GM23338 (cell line): Measurements from ENCODE around the gene PRKCQ. TPM values are rescaled to one million over a fixed set of nuclear protein-coding genes. Genes with fewer than 3 reads are reported as not detected.

Source experiments
- ATAC-seq: fragments of 200-7000 bp; cut with Tn5 transposase; 3 replicates; pipeline ENCODE4 v1.9.1; 2020
- DNase-seq: peaks from one replicate; pipeline ENCODE4 v3.0.0-alpha.2; 2015; ENCODE audit warnings: low spot score
- H2AFZ ChIP-seq: fragments of 200-600 bp; sonication (generic); 2 replicates; pipeline ENCODE4 v1.8.0; 2016; ENCODE audit warnings: antibody characterized with exemption, mild to moderate bottlenecking, moderate library complexity
- H3F3A ChIP-seq: fragments of 200-600 bp; sonication (generic); replicated peaks from 2 replicates; pipeline ENCODE4 v1.8.0; 2017; ENCODE audit warnings: antibody characterized with exemption, mixed run types, low read depth
- H3K27ac ChIP-seq: fragments of 200-600 bp; sonication (generic); 2 replicates; pipeline ENCODE4 v1.6.1; 2016; ENCODE audit warnings: low read depth
- H3K27me3 ChIP-seq: fragments of 200-600 bp; sonication (generic); 2 replicates; pipeline ENCODE4 v1.8.0; 2016; ENCODE audit warnings: mild to moderate bottlenecking, mixed run types, moderate library complexity; ENCODE audit not compliant: insufficient read depth
- H3K36me3 ChIP-seq: fragments of 200-600 bp; sonication (generic); 2 replicates; pipeline ENCODE4 v1.8.0; 2016; ENCODE audit warnings: mild to moderate bottlenecking; ENCODE audit not compliant: insufficient read depth
- H3K4me1 ChIP-seq: fragments of 200-600 bp; sonication (generic); 2 replicates; pipeline ENCODE4 v1.8.0; 2016; ENCODE audit warnings: mild to moderate bottlenecking, moderate library complexity; ENCODE audit not compliant: insufficient read depth
- H3K4me2 ChIP-seq: fragments of 200-600 bp; sonication (generic); 2 replicates; pipeline ENCODE4 v1.7.1; 2017; ENCODE audit warnings: mixed run types
- H3K4me3 ChIP-seq: fragments of 200-600 bp; sonication (generic); 2 replicates; pipeline ENCODE4 v1.6.1; 2016; ENCODE audit warnings: mixed run types
- H3K79me2 ChIP-seq: fragments of 200-600 bp; sonication (generic); replicated peaks from 2 replicates; pipeline ENCODE4 v1.8.0; 2017; ENCODE audit warnings: mild to moderate bottlenecking; ENCODE audit not compliant: insufficient read depth
- H3K9me2 ChIP-seq: fragments of 200-600 bp; sonication (generic); 2 replicates; pipeline ENCODE4 v1.8.0; 2017; ENCODE audit not compliant: insufficient read depth
- H4K20me1 ChIP-seq: fragments of 200-600 bp; sonication (generic); replicated peaks from 2 replicates; pipeline ENCODE4 v1.8.0; 2017; ENCODE audit warnings: mild to moderate bottlenecking; ENCODE audit not compliant: insufficient read depth
- H3K27ac Mint-ChIP-seq: 2 replicates; pipeline ENCODE4 v1.8.0; 2020; ENCODE audit warnings: inconsistent platforms, mild to moderate bottlenecking, moderate library complexity, mixed read lengths
- H3K27me3 Mint-ChIP-seq: 3 replicates; pipeline ENCODE4 v1.8.0; 2022; ENCODE audit warnings: low read depth, mild to moderate bottlenecking, moderate library complexity, mixed read lengths, inconsistent platforms; ENCODE audit not compliant: insufficient read depth, poor library complexity
- H3K36me3 Mint-ChIP-seq: 3 replicates; pipeline ENCODE4 v1.8.0; 2021; ENCODE audit warnings: low read depth, mild to moderate bottlenecking, inconsistent platforms, moderate library complexity, mixed read lengths
- H3K4me1 Mint-ChIP-seq: 3 replicates; pipeline ENCODE4 v1.8.0; 2020; ENCODE audit warnings: mild to moderate bottlenecking, inconsistent platforms, mixed read lengths
- H3K4me3 Mint-ChIP-seq: 3 replicates; pipeline ENCODE4 v1.8.0; 2021; ENCODE audit warnings: moderate library complexity, mild to moderate bottlenecking, inconsistent platforms, mixed read lengths
- H3K9me3 Mint-ChIP-seq: 3 replicates; pipeline ENCODE4 v1.8.0; 2020; ENCODE audit warnings: moderate library complexity, mild to moderate bottlenecking, inconsistent platforms, mixed read lengths
- CREB1 ChIP-seq: fragments of 250-450 bp; sonication (Bioruptor Pico); IDR thresholded peaks from 2 replicates; pipeline ENCODE4 v1.5.0; 2020; ENCODE audit warnings: low read depth, mild to moderate bottlenecking, moderate library complexity
- EZH2 ChIP-seq: fragments of 200-600 bp; sonication (generic); IDR thresholded peaks from one replicate; pipeline ENCODE4 v1.8.0; 2017; ENCODE audit warnings: antibody characterized with exemption, mild to moderate bottlenecking, low read depth; ENCODE audit not compliant: unreplicated experiment
- EZH2phosphoT487 ChIP-seq: fragments of 200-600 bp; sonication (generic); IDR thresholded peaks from one replicate; pipeline ENCODE4 v1.8.1; 2018; ENCODE audit warnings: antibody characterized with exemption; ENCODE audit not compliant: unreplicated experiment
- JUNB ChIP-seq: IDR thresholded peaks from one replicate; pipeline ENCODE4 v1.6.1; 2016; ENCODE audit warnings: antibody characterized with exemption; ENCODE audit not compliant: unreplicated experiment
- NANOG ChIP-seq: IDR thresholded peaks from 2 replicates; pipeline ENCODE4 v1.6.1; 2016; ENCODE audit warnings: antibody characterized with exemption, borderline replicate concordance
- POLR2AphosphoS5 ChIP-seq: IDR thresholded peaks from 2 replicates; pipeline ENCODE4 v1.6.1; 2016; ENCODE audit warnings: antibody characterized with exemption, low read depth
- STAT1 ChIP-seq: IDR thresholded peaks from one replicate; pipeline ENCODE4 v1.6.1; 2016; ENCODE audit warnings: antibody characterized with exemption; ENCODE audit not compliant: unreplicated experiment
- ZNF114 ChIP-seq: fragments of 250-450 bp; sonication (Bioruptor Pico); IDR thresholded peaks from 2 replicates; pipeline ENCODE4 v1.5.0; 2020; ENCODE audit warnings: mild to moderate bottlenecking, moderate library complexity
- ZNF331 ChIP-seq: fragments of 250-450 bp; sonication (Bioruptor Pico); IDR thresholded peaks from 2 replicates; pipeline ENCODE4 v1.5.0; 2020; ENCODE audit warnings: low read depth, mild to moderate bottlenecking, moderate library complexity
- polyA plus RNA-seq: library from polyadenylated mRNA; unstranded; fragments of >200 nt; fragmentation: Nextera tagmentation; extraction: Ambion mirVana; gene quantifications from 2 replicates; pipeline ENCODE4 v1.2.1, GENCODE V29; 2016
- total RNA-seq: library from RNA; depleted of rRNA; stranded (reverse); fragments of >200 nt; shearing (Covaris generic); gene quantifications from 2 replicates; pipeline ENCODE4 v1.2.3, GENCODE V29; 2014
- TF ChIP-seq, protein P1 (sequence below): fragments of 250-450 bp; sonication (Bioruptor Pico); IDR thresholded peaks from 2 replicates; pipeline ENCODE4 v1.5.0; 2020; ENCODE audit warnings: mild to moderate bottlenecking, moderate library complexity
- TF ChIP-seq, protein P2 (sequence below), 2 experiments: fragments of 200-600 bp in 1 of 2; sonication (generic) in 1 of 2; conservative IDR thresholded peaks; 2 replicates each; pipeline versions ENCODE4 v1.5.1 to v1.6.1; 2016 to 2017; ENCODE audit warnings: antibody characterized with exemption in 2 of 2, low read depth in 2 of 2, mild to moderate bottlenecking in 2 of 2, moderate library complexity in 1 of 2
- TF ChIP-seq, protein P3 (sequence below): IDR thresholded peaks from one replicate; pipeline ENCODE4 v1.6.1; 2018; ENCODE audit warnings: antibody characterized with exemption; ENCODE audit not compliant: unreplicated experiment
- TF ChIP-seq, protein P4 (sequence below): IDR thresholded peaks from 2 replicates; pipeline ENCODE4 v1.6.1; 2016; ENCODE audit warnings: antibody characterized with exemption

Gene PRKCQ
- total and polyA plus RNA-seq, 2 experiments from 2014 or later = 12.6 to 28.5 TPM

DNA sequence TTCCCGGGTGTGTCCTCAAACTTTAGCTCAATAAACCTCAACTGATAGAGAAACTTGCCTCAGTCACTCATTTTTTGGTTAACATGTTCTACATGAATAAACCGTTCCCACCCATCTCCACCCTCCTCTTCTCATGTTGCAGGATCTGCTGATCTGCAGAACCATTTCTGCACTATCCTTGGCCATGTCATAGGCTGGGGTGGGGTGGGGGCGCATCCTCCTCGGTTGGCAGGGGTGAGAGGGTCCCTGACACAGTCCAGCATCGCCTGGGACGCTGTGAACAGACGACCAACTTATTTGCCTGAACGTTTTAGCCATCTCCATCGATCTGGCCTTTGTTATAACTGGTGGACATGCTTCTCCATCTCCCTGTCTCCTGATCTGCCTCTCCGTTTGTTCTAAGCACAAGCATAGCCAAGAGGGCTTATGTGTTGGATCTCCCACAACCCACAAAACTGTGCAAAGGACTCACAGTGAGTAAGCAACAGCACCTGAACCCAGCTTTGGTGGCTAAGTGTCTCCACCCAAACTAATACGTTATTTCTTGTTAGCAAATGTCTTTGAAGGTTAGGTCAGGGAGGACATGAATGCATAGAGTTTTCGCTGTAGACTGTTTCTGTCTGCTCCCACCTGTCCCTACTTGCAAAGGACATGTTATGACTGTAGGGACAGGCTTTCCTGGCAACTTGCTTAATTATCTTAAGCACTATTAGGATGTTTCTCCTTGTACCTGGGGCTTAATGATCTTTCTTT, 51.7 kb downstream of the PRKCQ start:
- TF ChIP-seq STAT1 = no peak
- no peak for TF ChIP-seq EZH2phosphoT487
- TF ChIP-seq, protein P1, sequence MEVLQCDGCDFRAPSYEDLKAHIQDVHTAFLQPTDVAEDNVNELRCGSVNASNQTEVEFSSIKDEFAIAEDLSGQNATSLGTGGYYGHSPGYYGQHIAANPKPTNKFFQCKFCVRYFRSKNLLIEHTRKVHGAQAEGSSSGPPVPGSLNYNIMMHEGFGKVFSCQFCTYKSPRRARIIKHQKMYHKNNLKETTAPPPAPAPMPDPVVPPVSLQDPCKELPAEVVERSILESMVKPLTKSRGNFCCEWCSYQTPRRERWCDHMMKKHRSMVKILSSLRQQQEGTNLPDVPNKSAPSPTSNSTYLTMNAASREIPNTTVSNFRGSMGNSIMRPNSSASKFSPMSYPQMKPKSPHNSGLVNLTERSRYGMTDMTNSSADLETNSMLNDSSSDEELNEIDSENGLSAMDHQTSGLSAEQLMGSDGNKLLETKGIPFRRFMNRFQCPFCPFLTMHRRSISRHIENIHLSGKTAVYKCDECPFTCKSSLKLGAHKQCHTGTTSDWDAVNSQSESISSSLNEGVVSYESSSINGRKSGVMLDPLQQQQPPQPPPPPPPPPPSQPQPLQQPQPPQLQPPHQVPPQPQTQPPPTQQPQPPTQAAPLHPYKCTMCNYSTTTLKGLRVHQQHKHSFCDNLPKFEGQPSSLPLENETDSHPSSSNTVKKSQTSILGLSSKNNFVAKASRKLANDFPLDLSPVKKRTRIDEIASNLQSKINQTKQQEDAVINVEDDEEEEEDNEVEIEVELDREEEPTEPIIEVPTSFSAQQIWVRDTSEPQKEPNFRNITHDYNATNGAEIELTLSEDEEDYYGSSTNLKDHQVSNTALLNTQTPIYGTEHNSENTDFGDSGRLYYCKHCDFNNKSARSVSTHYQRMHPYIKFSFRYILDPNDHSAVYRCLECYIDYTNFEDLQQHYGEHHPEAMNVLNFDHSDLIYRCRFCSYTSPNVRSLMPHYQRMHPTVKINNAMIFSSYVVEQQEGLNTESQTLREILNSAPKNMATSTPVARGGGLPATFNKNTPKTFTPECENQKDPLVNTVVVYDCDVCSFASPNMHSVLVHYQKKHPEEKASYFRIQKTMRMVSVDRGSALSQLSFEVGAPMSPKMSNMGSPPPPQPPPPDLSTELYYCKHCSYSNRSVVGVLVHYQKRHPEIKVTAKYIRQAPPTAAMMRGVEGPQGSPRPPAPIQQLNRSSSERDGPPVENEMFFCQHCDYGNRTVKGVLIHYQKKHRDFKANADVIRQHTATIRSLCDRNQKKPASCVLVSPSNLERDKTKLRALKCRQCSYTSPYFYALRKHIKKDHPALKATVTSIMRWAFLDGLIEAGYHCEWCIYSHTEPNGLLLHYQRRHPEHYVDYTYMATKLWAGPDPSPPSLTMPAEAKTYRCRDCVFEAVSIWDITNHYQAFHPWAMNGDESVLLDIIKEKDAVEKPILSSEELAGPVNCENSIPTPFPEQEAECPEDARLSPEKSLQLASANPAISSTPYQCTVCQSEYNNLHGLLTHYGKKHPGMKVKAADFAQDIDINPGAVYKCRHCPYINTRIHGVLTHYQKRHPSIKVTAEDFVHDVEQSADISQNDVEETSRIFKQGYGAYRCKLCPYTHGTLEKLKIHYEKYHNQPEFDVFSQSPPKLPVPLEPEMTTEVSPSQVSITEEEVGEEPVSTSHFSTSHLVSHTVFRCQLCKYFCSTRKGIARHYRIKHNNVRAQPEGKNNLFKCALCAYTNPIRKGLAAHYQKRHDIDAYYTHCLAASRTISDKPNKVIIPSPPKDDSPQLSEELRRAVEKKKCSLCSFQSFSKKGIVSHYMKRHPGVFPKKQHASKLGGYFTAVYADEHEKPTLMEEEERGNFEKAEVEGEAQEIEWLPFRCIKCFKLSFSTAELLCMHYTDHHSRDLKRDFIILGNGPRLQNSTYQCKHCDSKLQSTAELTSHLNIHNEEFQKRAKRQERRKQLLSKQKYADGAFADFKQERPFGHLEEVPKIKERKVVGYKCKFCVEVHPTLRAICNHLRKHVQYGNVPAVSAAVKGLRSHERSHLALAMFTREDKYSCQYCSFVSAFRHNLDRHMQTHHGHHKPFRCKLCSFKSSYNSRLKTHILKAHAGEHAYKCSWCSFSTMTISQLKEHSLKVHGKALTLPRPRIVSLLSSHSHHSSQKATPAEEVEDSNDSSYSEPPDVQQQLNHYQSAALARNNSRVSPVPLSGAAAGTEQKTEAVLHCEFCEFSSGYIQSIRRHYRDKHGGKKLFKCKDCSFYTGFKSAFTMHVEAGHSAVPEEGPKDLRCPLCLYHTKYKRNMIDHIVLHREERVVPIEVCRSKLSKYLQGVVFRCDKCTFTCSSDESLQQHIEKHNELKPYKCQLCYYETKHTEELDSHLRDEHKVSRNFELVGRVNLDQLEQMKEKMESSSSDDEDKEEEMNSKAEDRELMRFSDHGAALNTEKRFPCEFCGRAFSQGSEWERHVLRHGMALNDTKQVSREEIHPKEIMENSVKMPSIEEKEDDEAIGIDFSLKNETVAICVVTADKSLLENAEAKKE (CRISPR knock-in tag) = no peak
- TF ChIP-seq, protein P2, sequence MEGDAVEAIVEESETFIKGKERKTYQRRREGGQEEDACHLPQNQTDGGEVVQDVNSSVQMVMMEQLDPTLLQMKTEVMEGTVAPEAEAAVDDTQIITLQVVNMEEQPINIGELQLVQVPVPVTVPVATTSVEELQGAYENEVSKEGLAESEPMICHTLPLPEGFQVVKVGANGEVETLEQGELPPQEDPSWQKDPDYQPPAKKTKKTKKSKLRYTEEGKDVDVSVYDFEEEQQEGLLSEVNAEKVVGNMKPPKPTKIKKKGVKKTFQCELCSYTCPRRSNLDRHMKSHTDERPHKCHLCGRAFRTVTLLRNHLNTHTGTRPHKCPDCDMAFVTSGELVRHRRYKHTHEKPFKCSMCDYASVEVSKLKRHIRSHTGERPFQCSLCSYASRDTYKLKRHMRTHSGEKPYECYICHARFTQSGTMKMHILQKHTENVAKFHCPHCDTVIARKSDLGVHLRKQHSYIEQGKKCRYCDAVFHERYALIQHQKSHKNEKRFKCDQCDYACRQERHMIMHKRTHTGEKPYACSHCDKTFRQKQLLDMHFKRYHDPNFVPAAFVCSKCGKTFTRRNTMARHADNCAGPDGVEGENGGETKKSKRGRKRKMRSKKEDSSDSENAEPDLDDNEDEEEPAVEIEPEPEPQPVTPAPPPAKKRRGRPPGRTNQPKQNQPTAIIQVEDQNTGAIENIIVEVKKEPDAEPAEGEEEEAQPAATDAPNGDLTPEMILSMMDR (conservative IDR thresholded peaks at IDR 0.05; ENCODE audit: low read depth in 2 of 2) = no peak
- TF ChIP-seq, protein P3, sequence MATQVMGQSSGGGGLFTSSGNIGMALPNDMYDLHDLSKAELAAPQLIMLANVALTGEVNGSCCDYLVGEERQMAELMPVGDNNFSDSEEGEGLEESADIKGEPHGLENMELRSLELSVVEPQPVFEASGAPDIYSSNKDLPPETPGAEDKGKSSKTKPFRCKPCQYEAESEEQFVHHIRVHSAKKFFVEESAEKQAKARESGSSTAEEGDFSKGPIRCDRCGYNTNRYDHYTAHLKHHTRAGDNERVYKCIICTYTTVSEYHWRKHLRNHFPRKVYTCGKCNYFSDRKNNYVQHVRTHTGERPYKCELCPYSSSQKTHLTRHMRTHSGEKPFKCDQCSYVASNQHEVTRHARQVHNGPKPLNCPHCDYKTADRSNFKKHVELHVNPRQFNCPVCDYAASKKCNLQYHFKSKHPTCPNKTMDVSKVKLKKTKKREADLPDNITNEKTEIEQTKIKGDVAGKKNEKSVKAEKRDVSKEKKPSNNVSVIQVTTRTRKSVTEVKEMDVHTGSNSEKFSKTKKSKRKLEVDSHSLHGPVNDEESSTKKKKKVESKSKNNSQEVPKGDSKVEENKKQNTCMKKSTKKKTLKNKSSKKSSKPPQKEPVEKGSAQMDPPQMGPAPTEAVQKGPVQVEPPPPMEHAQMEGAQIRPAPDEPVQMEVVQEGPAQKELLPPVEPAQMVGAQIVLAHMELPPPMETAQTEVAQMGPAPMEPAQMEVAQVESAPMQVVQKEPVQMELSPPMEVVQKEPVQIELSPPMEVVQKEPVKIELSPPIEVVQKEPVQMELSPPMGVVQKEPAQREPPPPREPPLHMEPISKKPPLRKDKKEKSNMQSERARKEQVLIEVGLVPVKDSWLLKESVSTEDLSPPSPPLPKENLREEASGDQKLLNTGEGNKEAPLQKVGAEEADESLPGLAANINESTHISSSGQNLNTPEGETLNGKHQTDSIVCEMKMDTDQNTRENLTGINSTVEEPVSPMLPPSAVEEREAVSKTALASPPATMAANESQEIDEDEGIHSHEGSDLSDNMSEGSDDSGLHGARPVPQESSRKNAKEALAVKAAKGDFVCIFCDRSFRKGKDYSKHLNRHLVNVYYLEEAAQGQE = no peak
- TF ChIP-seq, protein P4, sequence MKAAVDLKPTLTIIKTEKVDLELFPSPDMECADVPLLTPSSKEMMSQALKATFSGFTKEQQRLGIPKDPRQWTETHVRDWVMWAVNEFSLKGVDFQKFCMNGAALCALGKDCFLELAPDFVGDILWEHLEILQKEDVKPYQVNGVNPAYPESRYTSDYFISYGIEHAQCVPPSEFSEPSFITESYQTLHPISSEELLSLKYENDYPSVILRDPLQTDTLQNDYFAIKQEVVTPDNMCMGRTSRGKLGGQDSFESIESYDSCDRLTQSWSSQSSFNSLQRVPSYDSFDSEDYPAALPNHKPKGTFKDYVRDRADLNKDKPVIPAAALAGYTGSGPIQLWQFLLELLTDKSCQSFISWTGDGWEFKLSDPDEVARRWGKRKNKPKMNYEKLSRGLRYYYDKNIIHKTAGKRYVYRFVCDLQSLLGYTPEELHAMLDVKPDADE = no peak
- no peak for TF ChIP-seq EZH2
- no peak for TF ChIP-seq CREB1
- TF ChIP-seq JUNB = no peak
- TF ChIP-seq NANOG = no peak
- TF ChIP-seq ZNF114 (CRISPR knock-in tag) = no peak
- no peak for TF ChIP-seq POLR2AphosphoS5
- no peak for TF ChIP-seq ZNF331 (CRISPR knock-in tag)
- Mint-ChIP-seq H3K4me1 (peaks cover 11% of the 10 kb centered on the region), H3K4me3 (no peak overlapping the region), H3K27ac (no peak overlapping the region), H3K27me3 (peaks cover 1% of the 10 kb centered on the region), H3K9me3 (no peaks in the 10 kb centered on the region), H3K36me3 (no peaks in the 10 kb centered on the region; the same call in 2 of the 3 replicates)
- Histone ChIP-seq H3K36me3 (no peaks in the 10 kb centered on the region), H3K79me2 (peaks cover 14% of the 10 kb centered on the region), H3K4me2 (no peak overlapping the region), H3K27me3 (no peaks in the 10 kb centered on the region), H3K4me1 (peaks cover 6% of the 10 kb centered on the region; the same call in 1 of the 2 replicates), H2AFZ (no peak overlapping the region), H4K20me1 (peaks cover 3% of the 10 kb centered on the region), H3K4me3 (no peak overlapping the region), H3K9me2 (peaks cover 3% of the 10 kb centered on the region; the same call in 1 of the 2 replicates), H3F3A (no peaks in the 10 kb centered on the region), H3K27ac (no peak overlapping the region)
- no peak for ATAC-seq
- no peak for DNase-seq
